ENCODE results near the gene EME2. TPM values are rescaled to one million over a fixed set of nuclear protein-coding genes. Genes with fewer than 3 reads are reported as not detected.

Gene EME2
- polyA plus RNA-seq, 1 experiment, result 2.4 TPM

DNA sequence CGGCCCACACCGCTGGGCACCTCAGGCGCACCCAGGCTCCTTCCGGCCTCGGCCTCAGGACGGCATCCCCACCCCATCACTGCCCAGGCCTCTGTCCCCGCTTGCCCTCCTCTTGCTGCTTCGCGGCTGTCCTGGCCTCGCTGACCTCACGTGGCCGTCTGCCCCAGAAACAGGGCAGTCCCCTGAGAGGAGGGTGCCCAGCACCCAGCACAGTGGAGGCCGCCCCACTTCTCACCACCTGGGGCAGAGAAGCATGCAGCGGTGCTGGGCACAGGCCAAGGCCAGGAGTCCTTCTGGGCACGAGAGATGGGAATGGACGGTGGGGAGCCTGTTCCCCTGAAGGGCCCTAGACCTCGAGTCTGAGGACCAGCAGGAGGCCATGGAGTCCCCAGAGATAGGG lies 45.1 kb downstream of the EME2 start:
- ChIA-PET POLR2A (no interaction called here), CTCF (no interaction called here)
- Histone ChIP-seq H3K4me3 (ENCODE audit: low read depth, low read length) (no peak overlapping the region), H3K27ac (ENCODE audit: low read depth, low read length) (no peak overlapping the region), H3K27me3 (ENCODE audit: control insufficient read depth, insufficient read depth, low read length) (no peaks in the 10 kb centered on the region), H3K9me3 (ENCODE audit: control insufficient read depth, insufficient read depth, low read length) (no peaks in the 10 kb centered on the region; the same call in 1 of the 2 replicates)
- no peak for DNase-seq (ENCODE audit: low read depth, low spot score)
- TF ChIP-seq, protein P1, sequence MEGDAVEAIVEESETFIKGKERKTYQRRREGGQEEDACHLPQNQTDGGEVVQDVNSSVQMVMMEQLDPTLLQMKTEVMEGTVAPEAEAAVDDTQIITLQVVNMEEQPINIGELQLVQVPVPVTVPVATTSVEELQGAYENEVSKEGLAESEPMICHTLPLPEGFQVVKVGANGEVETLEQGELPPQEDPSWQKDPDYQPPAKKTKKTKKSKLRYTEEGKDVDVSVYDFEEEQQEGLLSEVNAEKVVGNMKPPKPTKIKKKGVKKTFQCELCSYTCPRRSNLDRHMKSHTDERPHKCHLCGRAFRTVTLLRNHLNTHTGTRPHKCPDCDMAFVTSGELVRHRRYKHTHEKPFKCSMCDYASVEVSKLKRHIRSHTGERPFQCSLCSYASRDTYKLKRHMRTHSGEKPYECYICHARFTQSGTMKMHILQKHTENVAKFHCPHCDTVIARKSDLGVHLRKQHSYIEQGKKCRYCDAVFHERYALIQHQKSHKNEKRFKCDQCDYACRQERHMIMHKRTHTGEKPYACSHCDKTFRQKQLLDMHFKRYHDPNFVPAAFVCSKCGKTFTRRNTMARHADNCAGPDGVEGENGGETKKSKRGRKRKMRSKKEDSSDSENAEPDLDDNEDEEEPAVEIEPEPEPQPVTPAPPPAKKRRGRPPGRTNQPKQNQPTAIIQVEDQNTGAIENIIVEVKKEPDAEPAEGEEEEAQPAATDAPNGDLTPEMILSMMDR (IDR thresholded peaks at IDR 0.05; ENCODE audit: low read depth, low read length), result no peak

DNA sequence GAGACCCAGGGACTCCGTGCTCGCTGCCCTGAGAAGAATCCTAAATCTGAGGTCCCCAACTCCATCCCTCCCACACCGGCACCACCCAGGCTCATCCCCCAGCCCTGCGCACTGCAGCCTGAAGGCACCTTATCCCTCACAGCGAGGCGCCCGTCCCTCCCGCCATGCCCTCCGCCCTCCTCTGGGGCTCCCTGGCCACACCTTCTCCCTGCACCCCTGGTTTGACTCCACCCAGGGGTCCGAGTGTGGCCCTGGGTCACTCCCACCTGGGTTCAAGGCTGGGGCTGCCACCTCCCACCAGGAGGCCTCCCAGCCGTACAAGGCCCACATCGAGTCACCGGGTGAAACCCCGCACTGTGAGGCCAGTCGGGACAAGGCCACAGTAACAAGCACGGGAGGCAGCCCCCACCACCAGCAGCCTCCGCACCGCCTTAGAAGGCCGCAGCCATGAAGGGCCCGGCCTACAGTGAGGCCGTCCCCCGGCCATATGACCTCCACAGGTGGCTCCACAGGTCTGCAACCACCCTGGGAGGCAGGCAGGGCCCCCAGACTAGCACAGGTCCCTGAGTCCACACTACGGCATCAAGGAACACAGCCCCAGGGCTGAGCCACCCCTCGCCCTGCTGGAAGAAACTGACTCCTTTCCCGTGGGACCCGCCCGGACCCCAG lies 45.7 kb downstream of the EME2 start:
- H3K4me3 ChIP-seq (ENCODE audit: low read depth, low read length), result no peak overlapping the region
- no peak for DNase-seq (ENCODE audit: low read depth, low spot score)
- no peak overlapping the region for H3K27ac ChIP-seq (ENCODE audit: low read depth, low read length)
- TF ChIP-seq, protein P1 (IDR thresholded peaks at IDR 0.05; ENCODE audit: low read depth, low read length), result no peak
- ChIA-PET CTCF (no interaction called here), POLR2A (no interaction called here)
- no peaks in the 10 kb centered on the region for H3K27me3 ChIP-seq (ENCODE audit: control insufficient read depth, insufficient read depth, low read length)
- no peaks in the 10 kb centered on the region; the same call in 1 of the 2 replicates for H3K9me3 ChIP-seq (ENCODE audit: control insufficient read depth, insufficient read depth, low read length)

DNA sequence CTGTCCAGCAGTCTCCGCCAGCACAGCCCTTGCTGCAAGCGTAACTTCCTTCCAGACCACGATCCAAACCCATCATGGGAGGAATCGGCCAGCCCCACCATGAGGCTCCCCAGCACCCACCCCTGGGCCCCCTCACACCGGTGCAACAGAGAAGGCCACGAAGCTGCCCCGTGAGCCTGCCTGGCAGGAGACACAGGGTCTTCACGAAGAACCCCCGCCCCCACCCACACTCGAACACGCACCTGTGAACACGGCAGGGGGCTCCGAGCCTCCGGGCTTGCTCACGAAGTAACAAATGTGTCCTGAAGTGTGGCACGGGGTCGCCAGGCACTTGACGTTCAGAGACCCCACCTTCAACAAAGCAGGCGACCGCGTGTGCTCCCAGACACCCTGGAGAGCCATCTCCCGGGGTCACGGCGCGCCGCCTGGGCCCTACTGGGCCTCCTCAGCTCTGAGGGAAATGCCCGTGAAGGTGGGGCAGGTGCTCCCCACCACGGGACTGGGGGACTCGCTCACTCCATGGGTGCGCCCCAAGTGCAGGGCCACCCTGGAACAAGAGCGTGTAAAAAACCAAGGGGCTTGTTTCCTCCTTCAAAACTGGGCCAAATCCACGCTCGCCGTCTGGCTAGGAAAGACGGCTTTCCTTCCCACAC lies 46.4 kb downstream of the EME2 start:
- Histone ChIP-seq H3K4me3 (ENCODE audit: low read depth, low read length) (no peak overlapping the region), H3K27me3 (ENCODE audit: control insufficient read depth, insufficient read depth, low read length) (no peaks in the 10 kb centered on the region), H3K27ac (ENCODE audit: low read depth, low read length) (no peak overlapping the region), H3K9me3 (ENCODE audit: control insufficient read depth, insufficient read depth, low read length) (no peaks in the 10 kb centered on the region; the same call in 1 of the 2 replicates)
- POLR2A ChIA-PET, result no interaction called here
- TF ChIP-seq, protein P1 (IDR thresholded peaks at IDR 0.05; ENCODE audit: low read depth, low read length), result no peak
- DNase-seq (ENCODE audit: low read depth, low spot score), result no peak
- CTCF ChIA-PET, result no interaction called here

DNA sequence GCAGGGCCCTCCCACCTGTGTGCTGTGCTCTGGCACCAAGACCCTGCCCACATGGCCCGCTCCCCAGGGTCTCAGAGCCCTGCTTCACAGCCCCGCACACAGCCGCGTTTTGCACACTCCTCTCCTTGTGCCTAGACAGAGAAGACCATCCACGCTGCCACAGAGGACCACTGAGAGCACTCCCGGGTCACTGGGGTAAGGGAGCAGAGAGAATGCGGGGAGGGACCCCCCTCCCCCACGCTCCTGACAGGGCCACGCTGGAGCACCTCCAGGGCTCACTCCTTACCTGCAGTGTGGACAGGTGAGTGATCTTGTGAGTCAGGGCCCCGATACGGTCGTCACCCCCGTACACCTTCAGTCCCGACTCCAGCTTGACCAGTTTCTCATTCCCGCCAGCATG lies 47.0 kb downstream of the EME2 start:
- POLR2A ChIA-PET, result no interaction called here
- CTCF ChIA-PET, result no interaction called here
- H3K27me3 ChIP-seq (ENCODE audit: control insufficient read depth, insufficient read depth, low read length), result no peaks in the 10 kb centered on the region
- H3K27ac ChIP-seq (ENCODE audit: low read depth, low read length), result no peak overlapping the region
- TF ChIP-seq, protein P1 (IDR thresholded peaks at IDR 0.05; ENCODE audit: low read depth, low read length), result no peak
- DNase-seq (ENCODE audit: low read depth, low spot score), result no peak
- H3K4me3 ChIP-seq (ENCODE audit: low read depth, low read length), result no peak overlapping the region
- no peaks in the 10 kb centered on the region; the same call in 1 of the 2 replicates for H3K9me3 ChIP-seq (ENCODE audit: control insufficient read depth, insufficient read depth, low read length)
